SH-SY5Y (cell line): ENCODE data around the gene CGNL1.

ENCODE experiments used
- GATA2 ChIP-seq: IDR thresholded peaks from 2 replicates; pipeline ENCODE4 v1.6.1; 2011; ENCODE audit warnings: mild to moderate bottlenecking, low read depth, low read length
- GATA3 ChIP-seq: IDR thresholded peaks from 2 replicates; pipeline ENCODE4 v1.6.1; 2011; ENCODE audit warnings: low read depth, mild to moderate bottlenecking, low read length, moderate library complexity

DNA sequence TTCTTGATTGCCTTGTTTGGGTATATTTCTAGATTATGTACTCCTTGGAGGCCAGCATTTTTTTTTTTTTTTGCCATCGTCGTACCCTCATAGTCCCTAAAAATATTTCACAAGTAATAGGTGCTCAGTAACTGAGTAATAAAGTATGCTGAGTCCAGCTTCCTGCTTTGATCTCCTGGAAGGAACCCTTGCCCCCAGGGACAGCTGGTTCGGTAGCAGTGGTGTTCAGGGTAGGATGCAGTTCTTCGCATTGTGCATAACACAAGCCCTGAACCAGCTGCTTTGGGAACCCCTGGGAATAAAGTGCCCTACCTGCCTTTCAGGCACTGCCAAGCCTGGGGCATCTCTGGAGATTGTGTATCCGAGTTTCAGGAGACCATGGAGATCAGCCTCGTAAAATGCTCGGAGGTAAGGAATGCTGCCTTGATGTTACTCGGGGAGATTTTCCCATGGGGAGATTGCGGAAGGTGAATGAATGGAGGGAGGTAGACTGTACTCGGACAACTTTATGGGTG is 223.0 kb downstream of the CGNL1 start:
- TF ChIP-seq GATA2, result no peak
- TF ChIP-seq GATA3, result no peak
